CD4-positive, alpha-beta T cell treated with Interleukin-2 at 100 ng/mL for 4 hours (primary cell): ENCODE results near the gene SYNDIG1.

Source experiments
- DNase-seq: peaks from one replicate; pipeline ENCODE4 v3.0.0-alpha.2; 2020; ENCODE audit warnings: low spot score

The SYNDIG1 gene

DNA sequence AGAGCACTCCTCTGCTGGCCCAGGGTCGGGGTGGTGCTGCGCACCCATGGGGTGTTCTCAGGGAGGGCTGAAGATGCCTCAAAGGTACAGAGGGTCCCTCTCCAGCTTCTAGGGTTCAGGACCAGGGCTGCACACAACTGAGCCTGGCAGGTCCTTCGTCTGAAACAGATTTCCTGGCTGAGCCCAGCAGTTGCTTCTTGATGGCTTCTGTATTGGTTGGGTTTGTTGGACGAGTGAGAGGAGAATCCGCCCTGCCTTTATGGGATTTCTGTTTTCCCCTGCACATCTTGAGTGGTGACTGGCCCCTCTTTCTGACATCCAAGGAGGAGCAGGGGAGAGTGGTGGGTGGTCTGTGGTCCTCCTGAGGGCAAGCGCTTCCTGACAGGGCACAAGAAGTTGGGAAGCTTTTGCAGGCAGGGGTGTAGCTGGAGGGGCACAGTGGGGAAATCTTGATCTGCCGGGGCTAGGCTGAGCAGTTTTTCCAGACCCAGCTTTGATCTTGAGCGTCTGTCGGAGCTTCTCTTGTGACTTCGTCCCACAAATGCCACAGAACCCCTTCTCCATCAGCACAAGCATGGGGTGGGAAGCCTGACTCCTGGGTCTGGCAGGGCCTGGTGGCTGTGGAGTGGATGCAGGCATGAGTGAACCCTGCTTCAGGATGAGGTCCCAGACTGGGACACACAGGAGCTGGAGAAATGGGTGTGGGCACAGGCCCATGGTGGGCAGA, 116.5 kb downstream of the SYNDIG1 start:
- no peak for DNase-seq

DNA sequence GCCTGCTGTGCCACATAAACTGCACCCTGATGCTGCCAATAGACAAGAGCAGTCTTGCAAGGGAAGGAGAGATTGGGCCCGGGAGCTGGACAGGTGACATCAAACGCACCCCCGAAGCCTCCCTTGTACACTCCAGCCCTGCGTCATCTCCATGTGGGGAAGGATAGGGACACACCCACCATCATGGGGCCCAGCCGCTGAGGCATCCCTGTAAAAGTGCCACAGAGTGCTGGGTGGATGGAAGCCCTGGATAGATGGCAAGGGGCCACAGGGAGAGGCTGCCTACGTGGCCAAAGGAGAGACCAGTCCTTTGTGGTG, 117.1 kb downstream of the SYNDIG1 start:
- no peak for DNase-seq

DNA sequence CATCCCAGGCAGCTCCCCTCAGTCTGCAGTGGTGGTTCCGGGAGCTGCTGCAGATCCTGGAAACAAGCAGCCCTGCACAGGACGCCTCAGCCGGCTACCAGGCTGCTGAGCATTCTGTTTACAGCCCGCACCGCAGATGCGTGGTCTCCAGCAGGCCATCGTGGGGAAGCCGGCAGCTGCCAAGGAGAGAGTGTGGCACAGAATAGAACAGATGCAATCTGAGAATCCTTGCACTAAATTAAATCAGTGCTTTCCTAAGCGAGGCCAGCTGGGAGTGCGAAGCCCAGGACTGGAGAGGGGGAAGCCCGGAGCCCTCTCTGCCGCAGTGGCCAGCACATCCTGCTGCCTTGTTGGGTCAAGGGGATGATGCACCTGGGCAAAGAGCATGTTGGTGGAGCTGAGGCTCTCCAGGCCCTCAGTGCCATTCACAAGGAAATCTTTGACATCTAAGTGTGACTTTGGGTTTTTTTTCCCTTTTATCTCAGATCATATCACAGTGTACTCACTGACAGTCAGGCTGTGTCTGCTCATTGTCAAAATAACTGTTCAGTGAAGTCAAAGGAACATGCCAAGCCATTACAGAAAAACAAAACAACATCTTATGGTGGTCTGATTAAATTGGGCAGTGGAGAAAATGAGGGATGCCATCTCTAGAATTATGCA, 118.1 kb downstream of the SYNDIG1 start:
- DNase-seq: no peak

DNA sequence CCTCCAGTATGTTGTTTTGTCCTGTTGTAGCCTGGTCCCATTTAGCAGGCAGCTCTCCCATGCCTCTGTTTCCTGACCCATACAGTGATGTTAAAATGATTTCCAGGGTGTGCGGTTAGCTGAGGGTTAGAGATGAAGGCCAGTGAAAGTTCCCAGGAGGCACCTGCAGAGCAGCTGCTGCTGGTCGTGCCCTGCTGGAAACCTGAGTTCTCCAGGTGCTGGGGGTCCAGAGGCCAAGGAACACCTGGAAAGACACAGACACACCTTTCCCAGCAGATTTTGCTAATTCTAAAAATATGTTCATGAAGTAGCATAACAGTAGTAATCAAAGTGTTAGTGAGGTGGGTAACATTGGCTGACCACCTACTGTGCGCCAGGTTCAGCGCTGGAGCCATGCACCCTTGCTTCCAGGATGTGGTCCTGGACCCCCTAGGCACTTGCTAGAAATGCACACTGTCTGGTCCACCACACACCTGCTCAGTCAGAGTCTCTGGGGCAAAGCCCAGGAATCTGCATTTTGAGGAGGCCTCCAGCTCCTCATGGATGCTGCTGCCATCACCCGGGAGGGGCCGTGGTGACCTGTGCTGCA, 118.7 kb downstream of the SYNDIG1 start:
- no peak for DNase-seq

DNA sequence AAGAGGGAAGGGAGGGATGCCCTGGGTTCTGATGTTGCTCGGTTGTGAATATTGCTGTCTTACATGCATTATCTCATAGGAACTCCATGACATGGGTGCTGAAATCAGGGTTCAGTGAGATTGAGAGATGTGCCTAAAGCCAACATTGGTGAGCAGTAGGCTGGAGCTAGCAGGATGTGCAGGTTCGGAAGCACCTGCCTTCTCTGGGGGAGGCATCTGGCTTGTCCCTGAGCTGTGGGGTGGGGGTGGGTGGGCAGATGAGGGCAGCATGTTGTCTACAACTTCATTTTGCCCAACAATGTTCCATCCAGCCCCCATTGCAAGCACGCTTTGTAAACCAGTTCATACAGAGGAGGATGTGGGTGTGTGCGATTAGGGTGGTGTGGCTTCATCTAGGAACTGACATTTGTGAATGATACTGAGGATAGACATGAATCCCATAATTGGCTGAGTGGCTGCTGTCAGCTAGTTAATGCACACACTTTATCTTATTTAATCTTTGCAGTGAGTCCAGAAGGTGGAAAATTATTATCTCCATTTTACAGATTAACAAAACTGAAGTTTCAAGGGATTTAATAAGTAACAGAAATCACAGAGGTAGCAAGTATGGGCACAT, 119.4 kb downstream of the SYNDIG1 start:
- DNase-seq: no peak

DNA sequence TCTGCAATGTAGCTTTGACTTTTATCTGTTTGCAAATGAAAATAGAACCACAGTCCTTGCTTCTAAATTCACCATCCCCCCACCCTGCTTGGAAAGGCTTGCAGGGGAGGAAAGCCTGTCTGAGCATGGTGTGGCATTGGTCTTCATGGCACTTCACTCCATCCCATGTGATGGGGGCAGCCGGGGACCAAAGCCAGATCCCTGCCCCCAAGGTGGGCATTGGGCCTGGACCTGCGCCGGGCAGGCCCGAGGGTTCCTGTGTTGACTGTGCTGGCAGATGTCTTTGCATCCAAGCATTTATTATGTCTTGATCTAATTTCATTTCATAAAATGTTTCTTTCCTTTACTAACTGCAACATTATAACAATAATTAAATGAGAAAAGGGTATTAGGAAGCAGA, 120.0 kb downstream of the SYNDIG1 start:
- no peak for DNase-seq

DNA sequence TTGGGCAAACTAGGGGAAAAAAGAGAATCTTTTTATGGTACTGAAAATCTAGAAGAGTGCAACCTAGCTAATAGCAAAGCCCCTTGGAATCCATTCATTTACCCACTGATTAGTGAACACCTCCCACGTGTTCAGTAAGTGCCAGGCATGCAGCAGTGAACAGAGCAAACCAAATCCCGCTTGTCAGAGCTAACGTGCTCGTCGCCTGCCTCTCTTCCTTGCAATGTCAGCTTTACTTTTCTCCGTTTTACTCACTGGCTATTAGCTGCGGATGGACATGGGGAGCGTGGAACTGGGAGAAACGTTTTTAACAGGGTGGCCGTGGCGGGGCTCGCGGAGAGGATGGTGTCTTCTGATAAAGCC, 120.4 kb downstream of the SYNDIG1 start:
- no peak for DNase-seq

DNA sequence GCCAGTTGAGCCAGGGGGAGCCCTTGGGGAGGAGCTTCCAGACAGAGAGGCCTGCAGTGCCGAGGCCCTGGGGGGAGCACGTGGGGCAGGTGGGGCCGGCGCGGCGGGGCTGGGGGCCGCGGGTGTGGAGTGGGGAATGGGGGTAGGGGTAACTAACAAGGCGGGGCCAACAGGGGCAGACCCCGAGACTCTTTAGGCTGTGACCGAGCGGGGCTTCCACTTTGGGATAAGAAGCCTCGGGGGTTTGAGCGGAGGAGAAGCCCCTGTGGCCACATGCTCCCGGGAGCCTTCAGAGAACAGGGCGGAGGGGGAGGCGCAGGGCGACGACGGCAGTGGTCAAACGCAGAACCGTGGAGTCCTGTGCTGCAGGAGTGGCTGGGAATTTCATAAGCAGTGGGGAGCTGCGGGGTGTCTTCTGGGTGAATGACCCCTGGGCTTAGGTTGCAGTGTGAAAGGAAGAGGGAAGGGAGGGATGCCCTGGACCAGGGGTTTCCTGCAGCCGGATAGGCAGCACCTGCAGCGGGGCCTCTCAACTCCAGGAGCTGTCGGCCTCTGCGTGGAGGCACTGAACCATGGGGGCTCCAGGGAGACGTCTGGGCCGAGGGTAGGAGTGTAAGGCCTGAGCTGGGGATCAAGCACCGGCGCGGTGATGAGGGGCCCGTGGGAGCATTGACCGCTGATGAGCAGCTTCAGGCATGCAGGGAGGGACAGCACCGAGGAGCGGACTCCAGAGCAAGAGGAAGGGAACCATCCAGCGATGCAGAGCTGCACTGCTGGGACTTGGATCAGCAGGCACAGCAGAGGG, 121.0 kb downstream of the SYNDIG1 start:
- DNase-seq: no peak

DNA sequence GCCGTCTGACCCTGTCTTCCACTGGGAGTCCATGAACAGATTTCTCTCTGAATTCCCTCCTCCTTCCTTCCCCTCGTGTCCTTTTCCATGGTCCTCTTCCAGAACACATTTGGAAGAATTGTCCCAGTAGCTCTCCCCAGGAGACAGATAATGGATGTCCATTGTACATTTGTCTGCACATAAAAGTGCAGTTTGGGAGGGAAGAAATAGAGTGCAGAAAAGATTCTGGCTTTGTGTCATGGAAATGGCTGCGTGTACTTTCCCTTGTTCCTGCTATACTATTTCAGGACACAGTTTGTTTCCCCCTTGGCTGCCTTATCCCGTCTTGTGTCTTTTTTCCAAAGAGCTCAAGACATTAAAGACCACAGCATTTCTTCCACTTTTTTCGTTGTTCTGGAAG, 127.6 kb downstream of the SYNDIG1 start:
- no peak for DNase-seq

DNA sequence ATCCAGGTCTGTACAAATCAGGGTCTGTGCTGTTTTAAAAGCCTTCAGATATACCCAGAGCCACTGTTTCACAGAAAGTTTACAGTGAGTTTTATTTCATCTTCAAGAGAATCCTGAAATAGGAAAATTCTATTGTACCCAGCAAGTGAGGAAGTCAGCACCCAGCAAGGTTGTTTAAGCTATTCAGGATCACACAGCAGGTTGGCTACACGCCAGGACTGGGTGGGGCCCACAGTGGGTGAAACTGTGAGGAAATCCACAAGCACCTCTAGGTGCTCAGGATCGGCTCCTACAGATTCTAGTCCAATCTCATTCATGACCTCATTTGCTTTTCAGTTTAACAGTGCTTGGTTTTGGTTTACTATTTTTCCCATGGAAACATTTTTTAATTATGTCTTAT, 128.9 kb downstream of the SYNDIG1 start:
- no peak for DNase-seq

DNA sequence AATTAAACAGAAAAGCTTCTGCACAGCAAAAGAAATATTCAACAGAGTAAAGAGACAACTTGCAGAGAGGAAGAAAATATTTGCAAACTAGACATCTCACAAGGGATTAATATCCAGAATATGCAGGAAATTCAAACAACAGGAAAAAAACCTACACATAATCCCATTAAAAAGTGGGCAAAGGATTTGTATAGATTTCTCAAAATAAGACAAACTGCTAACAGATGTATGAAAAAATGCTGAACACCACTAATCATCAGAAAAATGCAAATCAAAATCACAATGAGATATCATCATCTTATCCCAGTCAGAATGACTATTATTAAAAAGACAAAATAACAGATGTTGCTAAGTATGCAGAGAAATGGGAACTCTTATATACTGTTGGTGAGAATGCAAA, 129.6 kb downstream of the SYNDIG1 start:
- DNase-seq: no peak

DNA sequence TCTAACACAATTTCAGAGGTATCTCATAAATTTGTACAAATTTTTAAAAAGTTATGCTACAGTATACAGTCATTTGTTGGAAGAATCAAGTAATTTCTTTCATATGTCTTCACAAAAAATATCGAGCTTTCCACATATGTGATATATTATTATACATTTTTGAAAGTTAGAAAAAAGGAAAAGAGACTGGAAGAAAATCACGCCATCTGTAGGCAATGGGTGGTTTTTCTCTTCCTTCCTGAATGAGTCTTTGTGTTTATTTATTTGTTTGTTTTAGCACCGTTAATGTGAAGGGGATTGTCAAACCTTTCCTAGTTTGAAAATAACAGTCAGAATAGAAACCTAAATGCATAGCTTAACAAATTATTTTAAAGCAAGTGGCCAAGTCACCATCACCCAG, 130.6 kb downstream of the SYNDIG1 start:
- no peak for DNase-seq

DNA sequence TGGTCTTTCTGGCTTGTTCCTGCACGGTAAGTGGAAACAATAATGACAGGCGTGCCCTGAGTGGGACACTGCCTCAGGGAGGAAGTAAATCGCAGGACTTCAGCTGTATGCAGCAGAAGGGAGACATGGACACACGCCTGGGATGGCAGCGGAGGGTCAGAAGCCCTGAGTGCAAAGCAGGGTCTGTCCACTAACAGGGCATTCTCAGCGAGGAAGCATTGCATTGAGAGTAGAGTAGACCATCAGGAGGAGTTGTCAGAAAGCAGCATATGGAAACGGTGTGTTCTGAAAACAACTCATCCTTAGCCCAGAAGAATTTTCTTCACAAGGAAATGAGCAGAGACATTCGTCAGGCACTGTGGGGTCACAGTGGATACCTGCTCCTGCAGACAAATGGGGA, 134.0 kb downstream of the SYNDIG1 start:
- no peak for DNase-seq

DNA sequence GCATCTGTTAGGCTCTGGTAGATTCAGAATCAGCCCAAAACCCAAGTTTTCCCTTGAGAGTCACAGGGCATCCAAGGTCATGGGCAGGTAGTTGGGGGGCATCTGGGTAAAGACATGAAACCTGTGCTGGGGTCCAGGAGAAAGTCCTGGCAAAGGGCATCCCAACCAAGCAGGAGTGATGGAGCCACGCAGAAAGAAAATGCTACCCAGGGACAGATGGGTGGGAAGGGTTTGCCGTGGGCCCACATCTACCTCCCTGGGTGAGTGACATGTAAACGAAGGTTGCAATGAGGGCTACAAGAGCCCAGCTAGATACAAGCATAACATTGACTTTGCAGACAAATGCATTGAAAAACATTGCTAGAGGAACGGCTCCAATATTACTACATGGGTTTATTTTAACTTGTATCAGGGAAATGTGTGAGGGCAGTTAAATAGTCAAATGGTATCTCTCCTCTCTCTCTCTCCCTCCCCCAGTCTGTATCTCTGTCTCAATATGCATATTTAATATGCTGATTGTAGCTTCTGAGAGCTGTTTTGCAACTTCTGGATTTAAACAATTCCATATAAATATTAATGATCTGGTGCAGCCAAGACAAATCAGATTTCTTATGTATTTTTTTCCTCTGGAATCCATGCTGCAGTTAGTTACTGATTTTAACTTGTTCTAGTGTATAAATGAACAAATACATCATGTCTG, 135.7 kb downstream of the SYNDIG1 start:
- no peak for DNase-seq

DNA sequence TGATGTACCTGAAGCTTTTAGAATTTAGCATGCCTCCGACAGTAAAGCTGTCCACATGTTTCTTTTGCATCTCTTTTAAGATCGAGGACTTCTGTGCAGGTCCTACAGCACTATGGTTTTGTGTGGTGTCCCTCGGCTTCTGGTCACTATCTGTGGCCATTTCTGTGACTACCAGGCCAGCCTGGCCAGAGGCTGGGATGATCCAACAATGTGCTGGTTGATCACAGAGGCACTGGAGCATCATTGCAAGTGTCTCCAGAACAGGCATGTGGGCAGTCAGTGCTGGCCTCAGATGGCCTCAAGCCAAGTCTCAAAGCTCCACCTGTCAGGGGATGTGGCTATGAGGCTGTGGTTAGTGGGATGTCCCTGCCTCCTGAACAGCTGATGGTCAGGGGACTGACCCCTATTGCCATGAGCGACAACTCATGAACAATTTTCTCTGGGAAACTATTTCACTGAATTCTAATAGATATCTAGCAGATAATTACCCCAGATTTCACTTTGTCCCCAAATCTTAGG, 136.6 kb downstream of the SYNDIG1 start:
- DNase-seq: no peak

DNA sequence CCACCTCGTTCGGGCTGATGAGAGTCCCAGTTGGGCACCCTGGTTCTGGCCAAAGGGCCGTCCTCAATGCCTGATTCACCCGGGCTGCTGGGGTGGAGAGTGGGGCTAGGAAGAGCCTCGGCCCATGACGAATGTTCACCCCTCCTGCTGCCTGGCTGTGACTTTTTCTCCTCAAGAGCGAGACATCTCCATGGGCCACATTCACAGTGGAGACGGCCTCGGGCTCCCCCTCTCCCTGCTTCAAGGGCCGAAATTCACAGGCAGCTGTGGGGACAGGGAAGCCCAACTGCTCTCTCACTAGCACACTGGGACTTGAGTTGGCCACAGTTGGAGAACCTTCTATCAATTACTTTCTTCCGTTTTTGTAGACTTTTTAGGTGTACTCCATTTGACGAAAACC, 138.0 kb downstream of the SYNDIG1 start:
- no peak for DNase-seq

DNA sequence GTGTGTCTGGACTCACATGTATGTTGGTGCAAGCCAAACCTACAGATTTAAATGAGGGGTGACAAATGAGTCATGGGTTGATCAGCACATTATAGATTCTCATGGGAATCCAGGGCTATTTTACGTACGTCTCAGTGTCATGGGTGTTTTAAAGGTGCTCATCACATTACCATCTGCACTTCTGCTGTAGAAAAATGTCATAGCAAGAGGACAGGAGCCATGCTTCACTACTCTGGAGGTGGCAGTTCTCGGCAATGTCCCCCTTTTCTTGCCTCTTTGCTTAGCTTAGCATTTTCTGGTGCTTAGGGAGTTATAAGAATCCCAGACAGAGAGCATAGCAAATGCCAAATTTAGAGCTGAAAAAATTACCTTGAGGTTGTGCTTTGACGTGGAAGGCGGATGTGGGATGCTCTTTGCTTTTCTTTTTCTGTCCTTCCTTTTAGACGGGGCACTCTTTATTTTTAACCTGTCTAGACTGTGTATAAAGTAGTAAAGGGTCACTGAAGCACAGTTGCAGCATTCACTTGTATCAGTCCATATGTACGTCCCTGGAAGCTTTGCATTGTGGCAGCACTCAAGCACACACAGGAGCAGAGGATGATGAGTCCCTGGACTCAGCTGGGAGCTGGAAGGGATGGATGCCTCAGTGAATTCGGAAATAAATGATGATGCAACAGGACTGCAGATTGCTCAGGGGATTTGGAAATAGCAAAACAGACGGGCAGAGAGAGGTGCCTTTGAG, 139.7 kb downstream of the SYNDIG1 start:
- DNase-seq: no peak

DNA sequence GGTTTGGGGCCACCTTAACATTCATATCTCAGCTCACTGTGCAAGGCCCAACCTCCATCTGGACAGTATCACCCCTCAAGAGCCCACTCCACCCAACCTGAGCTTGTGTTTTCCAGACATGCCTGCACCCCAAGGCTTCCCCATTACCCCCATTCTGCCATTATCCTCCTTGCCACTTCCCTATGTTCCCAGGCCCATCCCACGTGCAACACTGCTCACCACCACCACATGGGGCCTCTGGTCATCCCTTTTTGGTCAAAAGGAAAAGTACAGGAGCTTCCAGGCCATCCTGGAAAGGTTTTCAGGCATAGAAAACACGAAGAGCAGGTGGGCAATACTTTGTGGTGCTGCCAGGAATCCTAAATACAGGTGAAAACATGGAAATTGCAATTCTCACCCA, 140.3 kb downstream of the SYNDIG1 start:
- no peak for DNase-seq

DNA sequence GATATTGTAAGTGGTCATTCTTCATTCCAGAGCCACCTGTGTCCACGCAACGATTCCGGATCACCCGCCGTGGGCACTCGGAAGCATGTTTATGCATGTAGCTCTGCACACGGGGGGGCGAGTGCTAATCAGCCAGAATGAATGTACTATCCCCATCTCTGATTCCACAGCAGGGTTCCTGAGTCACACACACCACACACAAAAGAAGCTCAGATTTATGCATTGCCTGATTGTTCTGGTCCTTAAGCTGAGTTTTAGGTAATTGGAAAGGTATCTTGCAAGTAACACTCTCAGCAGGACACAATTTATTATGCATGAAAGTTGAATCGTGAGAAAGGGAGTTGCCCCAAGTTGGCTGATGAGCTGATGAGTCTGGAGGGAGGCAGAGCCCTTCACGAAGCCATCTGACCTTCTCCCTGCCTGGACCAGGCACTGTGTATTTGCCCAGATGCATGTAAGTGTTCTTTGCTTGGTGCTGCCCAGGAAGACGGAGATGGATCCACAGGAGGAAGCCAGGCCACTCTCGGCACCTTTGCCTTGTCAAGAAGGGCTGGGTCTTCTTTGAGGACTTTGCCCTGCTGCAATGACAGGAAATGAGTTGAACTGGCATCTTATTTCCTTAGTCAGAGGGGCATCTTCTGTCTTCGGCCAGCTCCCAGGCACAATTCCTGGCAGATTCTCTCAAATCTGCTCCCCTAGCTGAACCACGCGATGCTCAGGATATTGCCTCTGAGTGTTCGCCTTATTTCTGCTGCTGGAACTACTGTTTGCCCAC, 141.1 kb downstream of the SYNDIG1 start:
- no peak for DNase-seq
